HepG2 (cell line): Measurements from ENCODE around the gene RAB17. TPM values are rescaled to one million over a fixed set of nuclear protein-coding genes. Genes with fewer than 3 reads are reported as not detected.

Experiments
- ARNT2 ChIP-seq: sonication (generic); formaldehyde crosslinking; IDR thresholded peaks from 2 replicates; pipeline ENCODE4 v1.8.0; 2022; ENCODE audit warnings: mild to moderate bottlenecking, low read depth, missing genetic modification reagents, moderate library complexity
- ATF3 ChIP-seq: sonication (generic); formaldehyde crosslinking; IDR thresholded peaks from 2 replicates; pipeline ENCODE4 v1.4.0; 2020; ENCODE audit warnings: missing genetic modification reagents
- CHD2 ChIP-seq: IDR thresholded peaks from 2 replicates; pipeline ENCODE4 v1.6.1; 2011; ENCODE audit warnings: low read depth, low read length, improper control_type of control experiment
- DNMT1 ChIP-seq: sonication (generic); formaldehyde crosslinking; IDR thresholded peaks from 2 replicates; pipeline ENCODE4 v1.5.1; 2020; ENCODE audit warnings: mild to moderate bottlenecking, missing genetic modification reagents
- HMGXB3 ChIP-seq: sonication (generic); formaldehyde crosslinking; IDR thresholded peaks from 2 replicates; pipeline ENCODE4 v1.4.0; 2020; ENCODE audit warnings: missing genetic modification reagents, borderline replicate concordance
- HNRNPL ChIP-seq: fragments of 200-400 bp; formaldehyde crosslinking; IDR thresholded peaks from 2 replicates; pipeline ENCODE4 v1.6.1; 2017; ENCODE audit warnings: mild to moderate bottlenecking, low read depth, low read length
- MBD4 ChIP-seq: IDR thresholded peaks from 2 replicates; pipeline ENCODE4 v1.6.1; 2012; ENCODE audit warnings: low read length, inconsistent platforms, borderline replicate concordance
- MEIS2 ChIP-seq: sonication (generic); formaldehyde crosslinking; IDR thresholded peaks from 2 replicates; pipeline ENCODE4 v1.9.0; 2021; ENCODE audit warnings: mild to moderate bottlenecking, missing genetic modification reagents
- MYC ChIP-seq: sonication (generic); formaldehyde crosslinking; IDR thresholded peaks from 2 replicates; pipeline ENCODE4 v1.9.0; 2021; ENCODE audit warnings: missing genetic modification reagents, borderline replicate concordance
- NR2C2 ChIP-seq: sonication (generic); formaldehyde crosslinking; IDR thresholded peaks from 2 replicates; pipeline ENCODE4 v1.4.0; 2020; ENCODE audit warnings: missing genetic modification reagents, mild to moderate bottlenecking, moderate library complexity, borderline replicate concordance
- PRMT3 ChIP-seq: sonication (generic); formaldehyde crosslinking; IDR thresholded peaks from 2 replicates; pipeline ENCODE4 v1.8.1; 2022; ENCODE audit warnings: low read depth, mild to moderate bottlenecking, moderate library complexity, missing genetic modification reagents, borderline replicate concordance
- RARA ChIP-seq: IDR thresholded peaks from 2 replicates; pipeline ENCODE4 v1.6.1; 2016; ENCODE audit warnings: missing genetic modification reagents, missing compliant biosample characterization
- RCOR2 ChIP-seq: IDR thresholded peaks from 2 replicates; pipeline ENCODE4 v1.6.1; 2016; ENCODE audit warnings: missing biosample characterization, missing genetic modification reagents
- SIX1 ChIP-seq: sonication (generic); formaldehyde crosslinking; IDR thresholded peaks from 2 replicates; pipeline ENCODE4 v1.4.0; 2020; ENCODE audit warnings: missing genetic modification reagents, borderline replicate concordance
- TP53 ChIP-seq: sonication (generic); formaldehyde crosslinking; conservative IDR thresholded peaks from 2 replicates; pipeline ENCODE4 v1.4.0; 2020; ENCODE audit warnings: missing genetic modification reagents
- WIZ ChIP-seq: sonication (generic); formaldehyde crosslinking; IDR thresholded peaks from 2 replicates; pipeline ENCODE4 v1.5.1; 2020; ENCODE audit warnings: mild to moderate bottlenecking, missing genetic modification reagents
- ZBTB42 ChIP-seq: sonication (generic); formaldehyde crosslinking; IDR thresholded peaks from 2 replicates; pipeline ENCODE4 v1.5.0; 2020; ENCODE audit warnings: mild to moderate bottlenecking, missing genetic modification reagents
- ZBTB8A ChIP-seq: sonication (generic); formaldehyde crosslinking; IDR thresholded peaks from 2 replicates; pipeline ENCODE4 v1.4.0; 2020; ENCODE audit warnings: mild to moderate bottlenecking, low read depth, missing genetic modification reagents, borderline replicate concordance
- ZC3H4 ChIP-seq: sonication (generic); formaldehyde crosslinking; IDR thresholded peaks from 2 replicates; pipeline ENCODE4 v1.4.0; 2020; ENCODE audit warnings: missing genetic modification reagents, borderline replicate concordance
- ZFP36L2 ChIP-seq: sonication (generic); formaldehyde crosslinking; IDR thresholded peaks from 2 replicates; pipeline ENCODE4 v1.4.0; 2020; ENCODE audit warnings: missing genetic modification reagents
- ZNF275 ChIP-seq: sonication (generic); formaldehyde crosslinking; IDR thresholded peaks from 2 replicates; pipeline ENCODE4 v1.8.0; 2022; ENCODE audit warnings: missing genetic modification reagents, mild to moderate bottlenecking, inconsistent platforms, borderline replicate concordance
- ZNF296 ChIP-seq: sonication (generic); formaldehyde crosslinking; conservative IDR thresholded peaks from 2 replicates; pipeline ENCODE4 v1.5.0; 2020; ENCODE audit warnings: mild to moderate bottlenecking, missing genetic modification reagents
- ZNF335 ChIP-seq: sonication (generic); formaldehyde crosslinking; IDR thresholded peaks from 2 replicates; pipeline ENCODE4 v1.4.0; 2020; ENCODE audit warnings: missing genetic modification reagents
- polyA plus RNA-seq, 8 experiments: library from polyadenylated mRNA; depleted of rRNA in 3 of 8; stranded (reverse) in 7 of 8; unstranded in 1 of 8; fragments of >200 nt; fragmentation: Illumina TruSeq in 4 of 8; extraction: Trizol in 4 of 8; gene quantifications; 2 replicates each; pipeline versions ENCODE4 v1.2.1 to v1.2.3, GENCODE V29; 2011 to 2016; ENCODE audit warnings: low read depth in 4 of 8, missing spikeins in 1 of 8, mixed read lengths in 1 of 8; ENCODE audit not compliant: insufficient read depth in 1 of 8
- total RNA-seq, 5 experiments: library from RNA; depleted of rRNA; stranded (reverse); fragments of >200 nt; fragmentation: Illumina TruSeq; extraction: Trizol; gene quantifications; 2 replicates each; pipeline ENCODE4 v1.2.3, GENCODE V29; 2016; ENCODE audit warnings: low read depth in 1 of 5

Gene RAB17
- total and polyA plus RNA-seq, 2 of the 13 experiments (the other 11 are each of a cell fraction or from before 2014, with no cell fraction given): 68.0 to 124 TPM

DNA sequence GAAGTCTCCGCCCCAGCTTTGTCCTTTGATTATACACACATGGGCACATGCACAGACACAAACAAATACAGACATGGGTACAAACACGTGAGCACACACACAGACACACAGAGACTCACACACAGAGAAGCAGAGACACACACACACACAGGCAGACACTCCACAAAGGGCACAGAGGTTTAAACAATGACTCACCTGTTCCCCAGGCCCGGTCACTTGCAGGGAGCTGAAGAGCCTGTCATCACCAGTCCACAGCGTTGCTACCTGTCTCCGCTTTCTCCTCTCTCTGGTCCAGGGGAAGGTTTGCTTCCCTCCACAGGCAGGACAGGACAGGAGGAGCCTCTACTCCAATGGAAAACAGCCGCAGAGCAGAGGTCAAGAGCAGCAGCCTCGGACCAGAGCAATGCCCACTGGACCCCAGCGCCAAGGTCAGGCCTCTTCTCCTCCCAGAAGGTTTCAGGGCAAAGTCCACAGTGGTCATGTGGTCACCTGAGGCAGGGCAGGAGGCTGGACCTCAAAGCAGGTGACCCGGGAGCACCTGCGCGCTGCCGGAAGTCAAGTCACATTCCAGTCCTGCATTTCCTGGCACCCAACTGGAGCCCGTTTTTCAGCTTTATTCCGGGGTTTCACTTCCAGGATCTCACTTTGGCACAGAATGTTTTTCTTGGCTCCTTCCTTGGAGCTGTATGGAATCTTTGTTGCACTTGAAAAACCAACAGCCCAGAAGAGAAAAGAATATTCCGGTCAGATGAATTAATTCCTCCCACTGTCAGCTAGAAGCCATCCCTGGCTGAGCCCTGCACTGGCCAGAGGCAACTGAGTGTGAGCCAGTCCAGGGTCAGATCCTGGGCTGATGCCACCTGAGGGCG is at the start of gene RAB17 (continued):
- TF ChIP-seq HMGXB3 (CRISPR knock-in tag) (peak; percentile 45; the same call in 1 of the 2 replicates), ZFP36L2 (no peak), ZBTB42 (CRISPR knock-in tag) (peak; percentile 73; the same call in 1 of the 2 replicates), RCOR2 (CRISPR knock-in tag) (peak; percentile 96), ZBTB8A (CRISPR knock-in tag) (no peak; the same call in 1 of the 2 replicates), ATF3 (CRISPR knock-in tag) (peak; percentile 62; the same call in 1 of the 2 replicates), MBD4 (no peak), NR2C2 (CRISPR knock-in tag) (peak; percentile 96), MEIS2 (CRISPR knock-in tag) (peak; percentile 87), MYC (CRISPR knock-in tag) (peak; percentile 76; the same call in 1 of the 2 replicates), ZNF335 (CRISPR knock-in tag) (no peak; the same call in 1 of the 2 replicates), RARA (CRISPR knock-in tag) (peak; percentile 94), TP53 (CRISPR knock-in tag) (no peak; the same call in 1 of the 2 replicates), PRMT3 (CRISPR knock-in tag) (peak; percentile 87; the same call in 1 of the 2 replicates), ARNT2 (CRISPR knock-in tag) (peak; percentile 90), ZNF275 (CRISPR knock-in tag) (peak; percentile 91; the same call in 1 of the 2 replicates), CHD2 (0 out of 2 replicates have a peak, but pooled peaks have one; percentile 21), ZC3H4 (CRISPR knock-in tag) (no peak), DNMT1 (CRISPR knock-in tag) (no peak), HNRNPL (peak; percentile 65; the same call in 1 of the 2 replicates), WIZ (CRISPR knock-in tag) (peak; percentile 42; the same call in 1 of the 2 replicates), SIX1 (CRISPR knock-in tag) (peak; percentile 73; the same call in 1 of the 2 replicates), ZNF296 (CRISPR knock-in tag) (peak; percentile 91; the same call in 1 of the 2 replicates)
